ENCODE measurements around the gene POU2F3.

DNA sequence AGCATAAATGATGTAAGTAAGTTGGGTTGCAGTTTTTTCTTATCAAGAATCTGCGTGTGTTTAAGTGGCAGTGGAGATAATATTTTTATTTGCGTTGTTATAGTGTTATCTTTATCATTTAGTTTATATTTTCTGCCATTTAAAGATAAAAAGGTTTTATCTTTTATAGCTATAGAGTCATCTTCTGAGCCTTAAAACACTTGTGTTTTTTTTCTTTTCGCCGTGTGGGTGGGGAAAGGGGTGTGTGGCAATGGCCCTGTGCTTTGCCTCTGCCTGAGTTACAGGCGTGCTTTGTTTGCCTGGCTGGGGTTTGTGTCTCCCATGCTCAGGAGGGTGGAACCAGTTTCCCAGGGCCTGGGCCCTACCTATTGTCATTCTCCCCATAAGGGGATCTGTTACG is 112.5 kb downstream of the POU2F3 start:
- TF ChIP-seq, protein P1, sequence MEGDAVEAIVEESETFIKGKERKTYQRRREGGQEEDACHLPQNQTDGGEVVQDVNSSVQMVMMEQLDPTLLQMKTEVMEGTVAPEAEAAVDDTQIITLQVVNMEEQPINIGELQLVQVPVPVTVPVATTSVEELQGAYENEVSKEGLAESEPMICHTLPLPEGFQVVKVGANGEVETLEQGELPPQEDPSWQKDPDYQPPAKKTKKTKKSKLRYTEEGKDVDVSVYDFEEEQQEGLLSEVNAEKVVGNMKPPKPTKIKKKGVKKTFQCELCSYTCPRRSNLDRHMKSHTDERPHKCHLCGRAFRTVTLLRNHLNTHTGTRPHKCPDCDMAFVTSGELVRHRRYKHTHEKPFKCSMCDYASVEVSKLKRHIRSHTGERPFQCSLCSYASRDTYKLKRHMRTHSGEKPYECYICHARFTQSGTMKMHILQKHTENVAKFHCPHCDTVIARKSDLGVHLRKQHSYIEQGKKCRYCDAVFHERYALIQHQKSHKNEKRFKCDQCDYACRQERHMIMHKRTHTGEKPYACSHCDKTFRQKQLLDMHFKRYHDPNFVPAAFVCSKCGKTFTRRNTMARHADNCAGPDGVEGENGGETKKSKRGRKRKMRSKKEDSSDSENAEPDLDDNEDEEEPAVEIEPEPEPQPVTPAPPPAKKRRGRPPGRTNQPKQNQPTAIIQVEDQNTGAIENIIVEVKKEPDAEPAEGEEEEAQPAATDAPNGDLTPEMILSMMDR (IDR thresholded peaks at IDR 0.05): no peak
- TF ChIP-seq POLR2AphosphoS5 (IDR thresholded peaks at IDR 0.05): no peak

All from esophagus muscularis mucosa (tissue), 3 donors.